GM12878 (cell line): ENCODE results near the gene PDLIM5. TPM values are rescaled to one million over a fixed set of nuclear protein-coding genes. Genes with fewer than 3 reads are reported as not detected.

Experiments
- ATAC-seq: fragments of 200-7000 bp; cut with Tn5 transposase; 3 replicates; pipeline ENCODE4 v1.9.1; 2020; ENCODE audit warnings: mild to moderate bottlenecking, moderate library complexity
- BruUV-seq: library from RNA; stranded (reverse); fragments of 400-500 nt; replicated peaks from 2 replicates; lab custom pipeline; 2021; lab: Mats Ljungman, UMichigan
- CTCF ChIA-PET: fragments of 300-600 bp; sonication (Branson Sonifier 250); formaldehyde crosslinking; extraction: SDS; loops from one replicate; lab custom pipeline; 2021; ENCODE audit warnings: inconsistent platforms; lab: Yijun Ruan, JAX
- POLR2A ChIA-PET: fragments of 350-600 bp; formaldehyde crosslinking; extraction: SDS; loops from one replicate; lab custom pipeline; 2021; ENCODE audit warnings: inconsistent platforms; lab: Charles Lee
- RAD21 ChIA-PET: fragments of 300-600 bp; sonication (Branson Sonifier 250); formaldehyde crosslinking; loops from one replicate; lab custom pipeline; 2023; ENCODE audit warnings: antibody characterized with exemption; ENCODE audit not compliant: unreplicated experiment; lab: Charles Lee
- SMC1A ChIA-PET: fragments of 300-600 bp; sonication (Branson Sonifier 250); formaldehyde crosslinking; loops from one replicate; lab custom pipeline; 2023; ENCODE audit not compliant: unreplicated experiment, uncharacterized antibody; lab: Charles Lee
- DNase-seq: peaks from one replicate; pipeline ENCODE4 v3.0.0-alpha.2; 2011; ENCODE audit warnings: low read depth, low spot score
- FAIRE-seq: peaks from 3 replicates; lab custom pipeline; 2011; peaks lifted over from hg19 to GRCh38; lab: Jason Lieb, UNC
- H2AFZ ChIP-seq: 2 replicates; pipeline ENCODE4 v1.6.0; 2011; ENCODE audit warnings: low read depth, low read length, control low read depth; ENCODE audit not compliant: control insufficient read depth
- H3K27ac ChIP-seq: 2 replicates; pipeline ENCODE4 v1.5.1; 2011; ENCODE audit warnings: control low read depth; ENCODE audit not compliant: control insufficient read depth, insufficient read depth
- H3K27me3 ChIP-seq, 2 experiments: replicated peaks in 1 of 2; 2 replicates each; pipeline versions ENCODE4 v1.6.0 to v1.6.1; 2011; ENCODE audit warnings: low read length in 1 of 2; ENCODE audit not compliant: control insufficient read depth in 2 of 2, insufficient read depth in 2 of 2
- H3K36me3 ChIP-seq, 2 experiments: 2 replicates each; pipeline ENCODE4 v1.5.1; 2011; ENCODE audit warnings: low read length in 1 of 2; ENCODE audit not compliant: control insufficient read depth in 2 of 2, insufficient read depth in 2 of 2
- H3K4me1 ChIP-seq: 2 replicates; pipeline ENCODE4 v1.6.1; 2011; ENCODE audit warnings: mild to moderate bottlenecking, low read length, moderate library complexity, mixed read lengths; ENCODE audit not compliant: control insufficient read depth, insufficient read depth
- H3K4me2 ChIP-seq: 2 replicates; pipeline ENCODE4 v1.6.0; 2011; ENCODE audit warnings: control low read depth; ENCODE audit not compliant: control insufficient read depth, insufficient read depth
- H3K4me3 ChIP-seq: fragments of 200-600 bp; sonication (generic); 2 replicates; pipeline ENCODE4 v1.5.1; 2016
- H3K79me2 ChIP-seq: 2 replicates; pipeline ENCODE4 v1.6.0; 2011; ENCODE audit warnings: low read length; ENCODE audit not compliant: control insufficient read depth, insufficient read depth
- H3K9ac ChIP-seq: 2 replicates; pipeline ENCODE4 v1.8.0; 2011; ENCODE audit warnings: low read length, control low read depth, mixed read lengths; ENCODE audit not compliant: control insufficient read depth, insufficient read depth
- H3K9me3 ChIP-seq: replicated peaks from 3 replicates; pipeline ENCODE4 v1.5.1; 2011; ENCODE audit warnings: mild to moderate bottlenecking, low read length; ENCODE audit not compliant: control insufficient read depth, insufficient read depth
- H4K20me1 ChIP-seq: 2 replicates; pipeline ENCODE4 v1.6.0; 2011; ENCODE audit not compliant: control insufficient read depth, insufficient read depth
- ATF7 ChIP-seq: fragments of 450-650 bp; IDR thresholded peaks from 2 replicates; pipeline ENCODE4 v1.6.1; 2016; ENCODE audit warnings: low read depth, mild to moderate bottlenecking
- BCL3 ChIP-seq: IDR thresholded peaks from 2 replicates; pipeline ENCODE4 v1.6.1; 2011; ENCODE audit warnings: borderline replicate concordance, low read depth, mild to moderate bottlenecking, moderate library complexity, low read length; ENCODE audit not compliant: insufficient read depth, poor library complexity, severe bottlenecking
- CBX3 ChIP-seq: fragments of 200-600 bp; sonication (generic); IDR thresholded peaks from 2 replicates; pipeline ENCODE4 v1.6.1; 2016; ENCODE audit warnings: low read depth, borderline replicate concordance
- JUNB ChIP-seq: IDR thresholded peaks from 2 replicates; pipeline ENCODE4 v1.6.1; 2016; ENCODE audit warnings: antibody characterized with exemption, mild to moderate bottlenecking
- PAX8 ChIP-seq: fragments of 450-650 bp; IDR thresholded peaks from 2 replicates; pipeline ENCODE4 v1.6.1; 2017; ENCODE audit warnings: mild to moderate bottlenecking, moderate library complexity
- SREBF1 ChIP-seq: IDR thresholded peaks from 2 replicates; pipeline ENCODE4 v1.6.1; 2012; ENCODE audit warnings: mild to moderate bottlenecking, low read length
- TARDBP ChIP-seq: IDR thresholded peaks from 2 replicates; pipeline ENCODE4 v1.6.1; 2016; ENCODE audit warnings: borderline replicate concordance
- TCF7 ChIP-seq: IDR thresholded peaks from 2 replicates; pipeline ENCODE4 v1.6.1; 2014; ENCODE audit warnings: antibody characterized with exemption, borderline replicate concordance
- ZBTB11 ChIP-seq: fragments of 450-650 bp; formaldehyde crosslinking; IDR thresholded peaks from 2 replicates; pipeline ENCODE4 v1.5.0; 2022; ENCODE audit warnings: mild to moderate bottlenecking, missing genetic modification characterization
- WGBS: methylation state at CpG from one replicate; pipeline ENCODE4 v1.1.6; 2016; ENCODE audit warnings: low lambda C conversion rate; ENCODE audit not compliant: insufficient replicate concordance, insufficient coverage; ENCODE audit errors: missing lambda C conversion rate; 5-methylcytosine and 5-hydroxymethylcytosine counted together
- in situ Hi-C: fragments of 300-500 bp; cut with MboI; formaldehyde crosslinking; loops from 9 replicates; pipeline ENCODE4 v1.14.3; 2018; ENCODE audit warnings: mixed read lengths
- intact Hi-C: fragments of 100-400 bp; cut with micrococcal nuclease; formaldehyde crosslinking; loops from one replicate; pipeline ENCODE4 v1.14.2; 2022; ENCODE audit not compliant: unreplicated experiment
- polyA plus RNA-seq, 11 experiments: library from polyadenylated mRNA; depleted of rRNA in 4 of 11; unstranded in 6 of 11; stranded (reverse) in 5 of 11; fragments of >200 nt; fragmentation: Nextera tagmentation in 4 of 11; fragmentation: Illumina TruSeq in 1 of 11; extraction: Ambion mirVana in 4 of 11; extraction: Trizol in 1 of 11; gene quantifications; 1 replicate in 1 of 11; 2 replicates in 10 of 11; pipeline versions ENCODE4 v1.2.1 to v1.2.3, GENCODE V29; 2011 to 2016; ENCODE audit warnings: inconsistent platforms in 2 of 11, missing spikeins in 2 of 11, low read depth in 1 of 11
- total RNA-seq, 4 experiments: library from RNA; depleted of rRNA in 3 of 4; stranded (reverse); fragments of >200 nt in 3 of 4; fragmentation: Illumina TruSeq in 1 of 4; extraction: Trizol in 1 of 4; gene quantifications; 2 replicates each; pipeline versions ENCODE4 v1.2.1 to v1.2.3, GENCODE V29; 2013 to 2021

Gene PDLIM5
- total and polyA plus RNA-seq, 10 of the 15 experiments (the other 5 are each of a cell fraction or from before 2014, with no cell fraction given) = 10.0 to 52.9 (median 20.7) TPM

GRCh38 chr4:94523617-94524016 is 71.9 kb downstream of the PDLIM5 start (continued):
- no peak for TF ChIP-seq PAX8
- no peak for TF ChIP-seq TCF7
- no peak for TF ChIP-seq ZBTB11 (CRISPR knock-in tag)
- TF ChIP-seq BCL3 = no peak

- peak; percentile 86 for ATAC-seq
- ChIA-PET POLR2A (interaction anchor here (0.7 to 2.2 kb wide), 3 partner anchors 10 to 74 kb away, joined by 3 to 7 read pairs (median 5); partner anchors contain the start of gene PDLIM5), RAD21 (interaction anchor here (0.8 to 1.3 kb wide), 7 partner anchors 10 to 119 kb away, joined by 3 to 5 read pairs (median 3); no protein-coding TSS in a partner anchor), SMC1A (interaction anchor here (0.7 to 2.5 kb wide), 11 partner anchors 11 to 119 kb away, joined by 3 to 10 read pairs (median 4); no protein-coding TSS in a partner anchor), CTCF (interaction anchor here (0.8 to 2.1 kb wide), 5 partner anchors 10 to 119 kb away, joined by 3 to 5 read pairs (median 4); no protein-coding TSS in a partner anchor)
- in situ Hi-C loops (no loop called here), intact Hi-C loops (no loop called here)
- Histone ChIP-seq H2AFZ (no peak overlapping the region), H3K4me3 (no peak overlapping the region), H3K9ac (no peak overlapping the region), H3K36me3 (no peaks in the 10 kb centered on the region), H3K4me1 (peaks cover 10% of the 10 kb centered on the region; the same call in 1 of the 2 replicates), H4K20me1 (no peaks in the 10 kb centered on the region), H3K27ac (peak overlapping the region; percentile 38), H3K27me3 (no peaks in the 10 kb centered on the region), H3K4me2 (peak overlapping the region; percentile 62), H3K9me3 (no peaks in the 10 kb centered on the region), H3K79me2 (no peaks in the 10 kb centered on the region)
- TF ChIP-seq CBX3 = no peak
- peak; percentile 46 for TF ChIP-seq JUNB
- TF ChIP-seq TARDBP = no peak
- TF ChIP-seq ATF7 = 0 out of 2 replicates have a peak, but pooled peaks have one; percentile 23
- TF ChIP-seq SREBF1 = no peak
- 50% methylated on average over 3 of the region's 3 CpGs for WGBS
- DNase-seq = no peak
- FAIRE-seq = no peak
- no TSS peak for BruUV-seq
Measured at GRCh38 chr4:94525993-94526728, 74.4 kb downstream of the PDLIM5 start.
